GM06990 (cell line): ENCODE results near the gene GSTO2.
"Not testable (repeated sequence)": the region's sequence is repeated elsewhere in the genome, so short reads cannot be mapped to it uniquely, and the experiment has no call there.

ENCODE experiments used
- DNase-seq: peaks from one replicate; pipeline ENCODE4 v3.0.0-alpha.2; 2011; ENCODE audit not compliant: insufficient read length; ENCODE audit errors: extremely low read depth
- H3K27me3 ChIP-seq: replicated peaks from 2 replicates; pipeline ENCODE4 v1.6.0; 2011; ENCODE audit warnings: low read length; ENCODE audit not compliant: control insufficient read depth, insufficient read depth
- H3K36me3 ChIP-seq: 2 replicates; pipeline ENCODE4 v1.5.1; 2011; ENCODE audit warnings: low read length; ENCODE audit not compliant: control insufficient read depth, insufficient read depth
- H3K4me3 ChIP-seq: replicated peaks from 2 replicates; pipeline ENCODE4 v1.5.1; 2011; ENCODE audit warnings: low read depth, mild to moderate bottlenecking, control low read depth, low read length
- CTCF ChIP-seq: IDR thresholded peaks from 2 replicates; pipeline ENCODE4 v1.5.1; 2011; ENCODE audit warnings: low read length, control low read depth, mild to moderate bottlenecking, inconsistent platforms; ENCODE audit not compliant: insufficient read depth, poor library complexity, severe bottlenecking

Gene GSTO2

GRCh38 chr10:104232613-104233102 lies 36.3 kb upstream of the GSTO2 start:
- Histone ChIP-seq H3K27me3 (no peaks in the 10 kb centered on the region), H3K4me3 (peak overlapping the region; percentile 86), H3K36me3 (no peaks in the 10 kb centered on the region)
- no peak for TF ChIP-seq CTCF
- no peak for DNase-seq

GRCh38 chr10:104233817-104234216 lies 35.2 kb upstream of the GSTO2 start:
- Histone ChIP-seq H3K4me3 (no peak overlapping the region), H3K27me3 (no peaks in the 10 kb centered on the region), H3K36me3 (no peaks in the 10 kb centered on the region)
- no peak for TF ChIP-seq CTCF
- no peak for DNase-seq

GRCh38 chr10:104234934-104235333 lies 34.0 kb upstream of the GSTO2 start:
- Histone ChIP-seq H3K4me3 (no peak overlapping the region), H3K27me3 (no peaks in the 10 kb centered on the region; the same call in 1 of the 2 replicates), H3K36me3 (no peaks in the 10 kb centered on the region)
- DNase-seq = no peak
- TF ChIP-seq CTCF = no peak

GRCh38 chr10:104235801-104236200 lies 33.2 kb upstream of the GSTO2 start:
- Histone ChIP-seq H3K27me3 (no peaks in the 10 kb centered on the region; the same call in 1 of the 2 replicates), H3K4me3 (no peak overlapping the region), H3K36me3 (no peaks in the 10 kb centered on the region)
- no peak for TF ChIP-seq CTCF
- no peak for DNase-seq

- no peak for TF ChIP-seq CTCF
- H3K27me3 ChIP-seq = no peaks in the 10 kb centered on the region; the same call in 1 of the 2 replicates
These were observed 28.9 kb upstream of the GSTO2 start for GRCh38 chr10:104240078-104240477.

GRCh38 chr10:104242545-104242944 lies 26.4 kb upstream of the GSTO2 start:
- TF ChIP-seq CTCF = no peak
- no peaks in the 10 kb centered on the region for H3K36me3 ChIP-seq
- H3K4me3 ChIP-seq = no peak overlapping the region
- H3K27me3 ChIP-seq = no peaks in the 10 kb centered on the region; the same call in 1 of the 2 replicates
- no peak for DNase-seq

More at GRCh38 chr10:104240078-104240477, 28.9 kb upstream of the GSTO2 start:
- no peak for DNase-seq
- H3K4me3 ChIP-seq = no peak overlapping the region
- H3K36me3 ChIP-seq = no peaks in the 10 kb centered on the region

GRCh38 chr10:104243009-104243408 lies 26.0 kb upstream of the GSTO2 start:
- not testable (repeated sequence) for H3K4me3 ChIP-seq, DNase-seq, H3K36me3 ChIP-seq, H3K27me3 ChIP-seq
